ENCODE results near the gene PLA2G4D.
A peak's percentile ranks its signal among the peaks of the same experiment; 100 is the strongest.

Gene PLA2G4D

GRCh38 chr15:42070279-42070975, 23.9 kb downstream of the PLA2G4D start:
- DNase-seq: no peak

GRCh38 chr15:42069496-42070278, 24.7 kb downstream of the PLA2G4D start:
- DNase-seq: no peak

- DNase-seq: no peak
Observed at GRCh38 chr15:42069025-42069424, 25.3 kb downstream of the PLA2G4D start.

- no peak for DNase-seq
Observed at GRCh38 chr15:42068601-42069000, 25.8 kb downstream of the PLA2G4D start.

- DNase-seq: no peak
Observed at GRCh38 chr15:42066764-42067415, 27.5 kb downstream of the PLA2G4D start.

GRCh38 chr15:42065468-42065867, 28.9 kb downstream of the PLA2G4D start:
- no peak for DNase-seq

- no peak for DNase-seq
Observed at GRCh38 chr15:42065033-42065432, 29.3 kb downstream of the PLA2G4D start.

- no peak for DNase-seq
Observed at GRCh38 chr15:42064271-42064670, 30.1 kb downstream of the PLA2G4D start.

- DNase-seq: no peak
Observed at GRCh38 chr15:42063122-42063848, 31.1 kb downstream of the PLA2G4D start.

- no peak for DNase-seq
Observed at GRCh38 chr15:42062284-42062806, 32.0 kb downstream of the PLA2G4D start.

GRCh38 chr15:42060797-42061196, 33.6 kb downstream of the PLA2G4D start:
- DNase-seq: no peak

- DNase-seq: no peak
Observed at GRCh38 chr15:42060477-42060763, 33.9 kb downstream of the PLA2G4D start.

- DNase-seq: peak; percentile 19
Observed at GRCh38 chr15:42059661-42060476, 34.5 kb downstream of the PLA2G4D start.

GRCh38 chr15:42058791-42059190, 35.6 kb downstream of the PLA2G4D start:
- DNase-seq: no peak

GRCh38 chr15:42057799-42058646, 36.3 kb downstream of the PLA2G4D start:
- no peak for DNase-seq

GRCh38 chr15:42056934-42057798, 37.2 kb downstream of the PLA2G4D start:
- peak; percentile 82 for DNase-seq

GRCh38 chr15:42053914-42054313, 40.4 kb downstream of the PLA2G4D start:
- DNase-seq: no peak

- DNase-seq: no peak
Observed at GRCh38 chr15:42053010-42053409, 41.4 kb downstream of the PLA2G4D start.

GRCh38 chr15:42050484-42051255, 43.7 kb downstream of the PLA2G4D start:
- no peak for DNase-seq
